Measurements from ENCODE around the gene APBB2.

DNA sequence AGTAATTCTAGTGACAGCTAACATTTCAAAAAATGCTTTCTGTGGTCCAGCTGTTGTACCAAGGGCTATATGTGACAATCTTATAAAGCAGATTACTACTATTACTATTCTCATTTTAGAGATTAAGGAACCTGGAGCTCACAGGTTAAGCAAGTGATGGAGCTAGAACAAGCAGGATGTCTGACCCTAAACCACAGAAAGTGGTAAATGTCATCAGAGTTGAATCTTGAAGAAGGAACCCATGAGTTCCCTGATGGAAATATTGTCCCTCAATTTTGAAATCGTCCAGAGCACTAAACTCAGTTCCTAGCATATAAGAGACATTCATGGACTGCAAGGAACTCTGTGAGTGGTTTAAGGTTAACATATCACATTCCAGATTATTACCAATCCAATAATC is 214.0 kb downstream of the APBB2 start:
- TF ChIP-seq, protein P1, sequence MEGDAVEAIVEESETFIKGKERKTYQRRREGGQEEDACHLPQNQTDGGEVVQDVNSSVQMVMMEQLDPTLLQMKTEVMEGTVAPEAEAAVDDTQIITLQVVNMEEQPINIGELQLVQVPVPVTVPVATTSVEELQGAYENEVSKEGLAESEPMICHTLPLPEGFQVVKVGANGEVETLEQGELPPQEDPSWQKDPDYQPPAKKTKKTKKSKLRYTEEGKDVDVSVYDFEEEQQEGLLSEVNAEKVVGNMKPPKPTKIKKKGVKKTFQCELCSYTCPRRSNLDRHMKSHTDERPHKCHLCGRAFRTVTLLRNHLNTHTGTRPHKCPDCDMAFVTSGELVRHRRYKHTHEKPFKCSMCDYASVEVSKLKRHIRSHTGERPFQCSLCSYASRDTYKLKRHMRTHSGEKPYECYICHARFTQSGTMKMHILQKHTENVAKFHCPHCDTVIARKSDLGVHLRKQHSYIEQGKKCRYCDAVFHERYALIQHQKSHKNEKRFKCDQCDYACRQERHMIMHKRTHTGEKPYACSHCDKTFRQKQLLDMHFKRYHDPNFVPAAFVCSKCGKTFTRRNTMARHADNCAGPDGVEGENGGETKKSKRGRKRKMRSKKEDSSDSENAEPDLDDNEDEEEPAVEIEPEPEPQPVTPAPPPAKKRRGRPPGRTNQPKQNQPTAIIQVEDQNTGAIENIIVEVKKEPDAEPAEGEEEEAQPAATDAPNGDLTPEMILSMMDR (IDR thresholded peaks at IDR 0.05; ENCODE audit: low read depth, low read length, poor library complexity, severe bottlenecking), result no peak
- no peak for TF ChIP-seq EZH2phosphoT487 (IDR thresholded peaks at IDR 0.05; ENCODE audit: borderline replicate concordance, low read length)

All from DOHH2 (cell line).